ENCODE measurements around the gene NOTCH3.

The NOTCH3 gene

DNA sequence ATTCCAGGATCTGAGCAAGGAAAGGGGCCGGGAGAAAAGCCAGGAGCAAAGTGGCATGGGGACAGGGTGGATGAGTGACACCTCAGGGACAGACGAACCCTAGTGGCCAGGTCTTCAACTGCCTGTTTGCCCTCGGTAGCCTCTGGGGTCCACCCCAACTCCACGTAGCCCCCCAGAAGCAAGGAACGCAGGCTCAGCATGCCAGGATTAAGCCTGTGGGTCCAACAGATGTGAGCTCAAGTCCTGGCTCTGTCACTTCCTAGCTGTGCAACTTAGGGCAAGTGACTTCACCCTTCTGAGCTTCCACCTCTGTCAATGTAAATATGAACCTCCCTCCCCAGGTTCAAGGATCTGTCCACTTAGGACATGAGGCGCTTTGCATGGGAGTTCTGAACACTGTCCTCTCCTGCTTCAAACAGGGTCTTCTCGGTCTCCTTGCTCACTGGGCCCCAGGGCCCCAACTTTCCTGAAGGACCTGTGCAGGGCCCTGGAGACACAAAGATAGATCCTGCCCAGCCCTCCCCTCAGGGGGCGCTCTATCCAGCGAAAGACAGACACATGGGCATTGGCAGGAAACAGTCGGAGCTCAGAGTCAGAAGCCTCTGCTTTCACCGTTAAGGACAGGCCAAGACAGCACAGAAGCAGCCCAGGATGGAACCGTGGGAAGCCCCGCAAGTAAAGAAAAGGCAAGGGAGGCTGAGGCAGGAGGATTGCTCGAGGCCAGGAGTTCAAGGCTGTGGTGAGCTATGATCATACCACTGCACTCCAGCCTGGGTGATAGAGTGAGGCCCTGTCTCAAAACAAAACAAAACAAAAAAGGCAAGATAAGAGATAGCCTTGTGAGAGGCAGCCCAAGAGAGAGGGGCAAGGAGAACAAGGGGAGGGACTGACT lies 80.4 kb downstream of the NOTCH3 start:
- no peaks in the 10 kb centered on the region for H3K9me3 Mint-ChIP-seq
- no peak overlapping the region for H3K4me3 Mint-ChIP-seq
- no peaks in the 10 kb centered on the region for H3K27me3 Mint-ChIP-seq (ENCODE audit: low read depth)
- H3K27ac Mint-ChIP-seq: no peak overlapping the region
- peaks cover 11% of the 10 kb centered on the region for H3K4me1 Mint-ChIP-seq (ENCODE audit: low read depth)
- peaks cover 44% of the 10 kb centered on the region for H3K36me3 Mint-ChIP-seq (ENCODE audit: low read depth)

DNA sequence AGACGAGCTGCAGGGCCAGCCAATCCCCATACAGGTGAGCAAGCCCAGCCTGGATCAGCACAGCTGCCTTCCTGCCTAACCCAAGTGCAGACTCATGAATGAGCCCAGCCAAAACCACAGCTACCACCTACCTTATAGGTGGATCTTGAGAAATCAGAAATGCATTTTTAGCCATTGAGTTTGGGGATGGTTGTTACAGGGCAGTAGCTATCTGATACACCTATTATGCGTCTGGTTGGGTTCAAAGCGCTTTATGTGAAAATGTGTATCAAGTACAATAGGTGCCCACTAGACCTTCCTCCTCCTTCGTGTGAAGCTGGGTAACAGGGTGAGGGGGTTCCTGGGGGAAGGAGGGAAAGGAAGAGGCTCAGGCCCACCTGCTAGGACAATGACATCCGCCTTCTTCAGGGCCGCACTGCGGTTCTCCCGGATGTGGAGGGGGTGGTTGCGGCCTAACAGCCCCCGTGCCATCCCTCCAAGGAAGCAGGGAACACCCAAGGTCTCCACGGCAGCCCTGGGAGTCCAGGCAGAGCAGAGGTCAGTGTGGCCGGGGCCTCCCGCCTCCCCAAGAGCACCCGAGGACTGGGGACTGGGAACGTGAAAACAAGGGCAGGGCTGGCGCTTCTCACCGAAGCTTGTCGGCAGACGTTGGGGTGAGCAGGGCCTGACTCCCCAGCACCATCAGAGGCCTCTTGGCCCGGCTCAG lies 81.9 kb downstream of the NOTCH3 start:
- H3K36me3 Mint-ChIP-seq (ENCODE audit: low read depth): peaks cover 44% of the 10 kb centered on the region
- no peak overlapping the region for H3K27ac Mint-ChIP-seq
- H3K4me3 Mint-ChIP-seq: no peak overlapping the region
- H3K27me3 Mint-ChIP-seq (ENCODE audit: low read depth): no peaks in the 10 kb centered on the region
- H3K9me3 Mint-ChIP-seq: no peaks in the 10 kb centered on the region
- H3K4me1 Mint-ChIP-seq (ENCODE audit: low read depth): peaks cover 1% of the 10 kb centered on the region

DNA sequence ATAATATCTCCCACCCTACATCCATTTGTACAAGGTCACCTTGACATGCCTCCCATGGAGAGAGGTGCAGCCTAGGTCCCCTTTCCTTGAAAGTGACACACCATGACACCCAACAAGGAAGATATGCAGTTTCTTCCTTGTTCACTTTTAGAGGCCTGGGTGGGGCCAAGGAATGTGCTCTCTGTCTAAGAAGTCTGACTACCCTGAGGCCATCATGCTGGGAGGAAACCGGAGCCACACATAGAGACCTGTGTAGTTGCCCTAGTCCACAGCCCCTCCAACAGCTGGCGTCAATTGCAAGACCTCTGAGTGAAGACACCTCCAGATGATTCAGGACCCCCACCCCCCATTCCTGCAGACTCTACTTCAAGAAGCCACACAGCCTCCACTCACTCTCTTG lies 82.5 kb downstream of the NOTCH3 start:
- Mint-ChIP-seq H3K9me3 (no peaks in the 10 kb centered on the region), H3K27me3 (ENCODE audit: low read depth) (no peaks in the 10 kb centered on the region), H3K36me3 (ENCODE audit: low read depth) (peaks cover 44% of the 10 kb centered on the region), H3K4me1 (ENCODE audit: low read depth) (peaks cover 1% of the 10 kb centered on the region), H3K4me3 (no peak overlapping the region), H3K27ac (no peak overlapping the region)

DNA sequence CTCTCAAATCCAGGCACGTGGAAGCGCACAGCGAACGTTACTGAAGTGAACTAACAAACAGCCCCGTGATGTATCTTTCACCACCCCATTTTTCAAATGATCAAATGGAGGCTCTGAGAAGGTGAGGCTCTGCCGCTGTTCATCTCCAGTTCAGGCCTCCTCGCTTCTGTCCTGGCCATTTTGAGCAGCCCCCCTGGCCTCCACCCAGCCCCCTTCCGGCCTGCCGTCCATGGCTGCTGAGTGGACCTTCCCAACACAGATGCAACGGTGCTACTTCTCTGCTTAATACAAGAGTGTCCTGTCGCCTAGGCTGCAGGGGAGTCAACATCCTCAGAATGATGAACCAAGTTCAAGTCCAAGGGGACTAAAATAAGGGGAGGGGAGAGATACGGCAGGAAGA lies 83.9 kb downstream of the NOTCH3 start:
- H3K4me3 Mint-ChIP-seq: no peak overlapping the region
- H3K9me3 Mint-ChIP-seq: no peaks in the 10 kb centered on the region
- H3K27ac Mint-ChIP-seq: no peak overlapping the region
- no peaks in the 10 kb centered on the region for H3K27me3 Mint-ChIP-seq (ENCODE audit: low read depth)
- peaks cover 37% of the 10 kb centered on the region for H3K36me3 Mint-ChIP-seq (ENCODE audit: low read depth)
- H3K4me1 Mint-ChIP-seq (ENCODE audit: low read depth): peaks cover 1% of the 10 kb centered on the region

DNA sequence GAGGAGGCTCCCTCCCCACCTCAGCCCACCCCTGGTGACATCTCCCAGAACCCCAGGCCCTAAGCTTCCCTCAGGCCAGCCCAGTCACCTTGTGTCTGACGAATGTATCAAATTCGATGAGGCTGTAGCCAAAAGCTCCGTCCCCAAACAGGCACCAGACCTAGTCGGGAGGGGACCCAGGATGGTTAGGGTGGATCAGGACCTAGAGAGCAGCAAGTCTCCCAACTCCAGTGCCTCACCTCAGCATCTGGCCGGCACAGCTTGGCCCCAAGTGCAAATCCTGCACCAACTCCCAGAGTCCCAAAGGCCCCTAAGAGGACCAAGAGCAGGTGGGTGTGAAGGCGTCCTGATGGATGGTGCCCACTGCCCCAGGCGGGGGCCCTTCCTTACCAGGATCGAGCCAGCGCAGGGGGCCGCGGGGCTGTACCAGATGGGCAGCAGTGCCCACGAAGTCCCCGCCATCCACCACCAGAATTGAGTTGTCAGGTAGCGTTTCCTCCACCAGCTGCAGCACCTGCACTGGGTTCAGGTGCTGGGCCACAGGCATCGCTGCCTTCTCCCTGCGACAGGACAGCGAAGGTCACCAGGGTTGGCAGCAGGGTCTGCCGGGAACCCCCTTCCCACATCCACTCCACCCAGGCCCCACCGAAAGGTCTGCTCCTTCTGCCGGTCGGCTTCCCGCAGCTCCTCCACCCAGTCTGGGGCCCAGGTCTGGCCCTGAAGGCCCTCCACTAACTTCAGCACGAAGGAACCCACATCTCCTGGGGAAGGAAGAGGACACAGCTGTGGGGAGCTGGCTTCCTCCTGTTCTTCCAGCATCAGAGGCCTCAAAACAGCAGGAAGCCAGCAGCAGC lies 84.8 kb downstream of the NOTCH3 start:
- H3K36me3 Mint-ChIP-seq (ENCODE audit: low read depth): peaks cover 31% of the 10 kb centered on the region
- no peaks in the 10 kb centered on the region for H3K9me3 Mint-ChIP-seq
- no peak overlapping the region for H3K4me3 Mint-ChIP-seq
- no peaks in the 10 kb centered on the region for H3K27me3 Mint-ChIP-seq (ENCODE audit: low read depth)
- H3K27ac Mint-ChIP-seq: no peak overlapping the region
- no peaks in the 10 kb centered on the region for H3K4me1 Mint-ChIP-seq (ENCODE audit: low read depth)

DNA sequence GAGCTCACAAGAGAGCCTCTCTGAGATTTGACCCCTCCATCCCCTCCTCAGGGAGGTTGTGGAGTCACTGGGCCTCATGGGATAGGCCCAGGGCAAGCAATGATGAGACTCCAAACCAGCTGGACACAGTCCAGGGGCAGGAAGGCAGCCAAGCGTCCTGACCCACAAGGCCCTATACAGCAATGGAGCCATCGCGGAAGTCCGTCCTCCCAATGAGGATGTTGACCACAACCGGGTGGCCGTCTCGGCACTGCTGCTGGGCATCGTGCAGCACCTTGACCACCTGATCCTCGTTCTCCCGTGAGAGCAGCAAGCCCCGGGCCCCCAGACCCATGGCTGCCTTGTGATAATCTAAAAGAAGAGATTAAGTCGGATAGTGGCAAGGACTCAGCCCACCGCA lies 85.7 kb downstream of the NOTCH3 start:
- no peaks in the 10 kb centered on the region for H3K9me3 Mint-ChIP-seq
- peaks cover 24% of the 10 kb centered on the region for H3K36me3 Mint-ChIP-seq (ENCODE audit: low read depth)
- no peaks in the 10 kb centered on the region for H3K4me1 Mint-ChIP-seq (ENCODE audit: low read depth)
- H3K27ac Mint-ChIP-seq: no peak overlapping the region
- H3K27me3 Mint-ChIP-seq (ENCODE audit: low read depth): no peaks in the 10 kb centered on the region
- no peak overlapping the region for H3K4me3 Mint-ChIP-seq

DNA sequence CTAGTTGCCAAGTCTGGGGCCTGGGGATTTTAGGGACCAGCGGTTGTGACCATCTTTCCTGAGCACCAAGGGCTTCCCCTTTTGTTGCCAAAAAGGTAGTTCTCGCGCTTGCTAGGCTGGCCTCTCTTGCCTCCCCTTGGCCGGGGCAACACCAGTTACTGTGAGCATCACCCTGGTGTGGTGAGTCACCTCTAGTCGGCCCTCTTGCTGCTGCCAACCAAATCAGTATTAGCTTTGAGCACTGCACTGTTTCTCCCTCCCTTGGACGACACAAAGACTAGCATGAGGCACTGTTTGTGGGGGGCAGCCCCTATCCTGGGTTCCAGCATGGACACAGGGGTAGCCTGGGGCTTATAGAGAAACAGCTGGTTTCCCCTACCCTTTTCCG lies 86.6 kb downstream of the NOTCH3 start:
- Mint-ChIP-seq H3K36me3 (ENCODE audit: low read depth) (peaks cover 17% of the 10 kb centered on the region), H3K4me3 (no peak overlapping the region), H3K27ac (no peak overlapping the region), H3K27me3 (ENCODE audit: low read depth) (no peaks in the 10 kb centered on the region), H3K9me3 (no peaks in the 10 kb centered on the region), H3K4me1 (ENCODE audit: low read depth) (no peaks in the 10 kb centered on the region)

DNA sequence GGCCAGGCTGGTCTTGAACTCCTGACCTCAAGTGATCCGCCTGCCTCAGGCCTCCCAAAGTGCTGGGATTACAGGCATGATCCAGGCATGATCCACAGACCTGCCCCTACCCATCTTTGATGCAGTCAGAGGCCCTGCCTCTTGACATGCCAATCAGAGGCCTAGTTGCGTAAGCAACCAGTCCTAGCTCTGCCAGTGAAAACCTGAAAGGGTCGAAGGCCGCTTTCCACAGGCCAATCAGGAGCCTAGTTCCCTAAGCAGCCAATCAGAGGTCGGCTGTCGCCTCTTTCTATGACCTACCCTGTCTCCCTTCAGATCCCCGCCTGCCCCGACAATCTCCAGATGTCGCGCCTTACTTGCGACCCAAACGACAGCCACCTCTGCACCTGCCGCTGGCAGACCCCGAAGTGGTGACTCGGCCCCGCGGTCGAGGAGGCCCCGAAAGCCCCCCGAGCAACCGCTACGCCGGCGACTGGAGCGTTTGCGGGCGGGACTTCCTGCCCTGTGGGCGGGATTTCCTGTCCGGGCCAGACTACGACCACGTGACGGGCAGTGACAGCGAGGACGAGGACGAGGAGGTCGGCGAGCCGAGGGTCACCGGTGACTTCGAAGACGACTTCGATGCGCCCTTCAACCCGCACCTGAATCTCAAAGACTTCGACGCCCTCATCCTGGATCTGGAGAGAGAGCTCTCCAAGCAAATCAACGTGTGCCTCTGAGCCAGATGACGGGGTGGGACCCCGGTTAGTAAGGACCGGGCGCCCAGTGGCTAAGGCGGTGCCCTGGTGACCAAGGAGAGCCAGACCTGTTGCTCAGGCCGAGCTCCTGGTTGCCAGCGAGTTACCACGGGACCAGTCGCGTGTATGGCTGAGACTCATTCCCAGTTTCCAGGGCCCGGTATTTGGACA lies 87.3 kb downstream of the NOTCH3 start:
- Mint-ChIP-seq H3K27me3 (ENCODE audit: low read depth) (peaks cover 2% of the 10 kb centered on the region), H3K36me3 (ENCODE audit: low read depth) (peaks cover 11% of the 10 kb centered on the region), H3K4me1 (ENCODE audit: low read depth) (no peaks in the 10 kb centered on the region), H3K4me3 (no peak overlapping the region), H3K9me3 (no peaks in the 10 kb centered on the region), H3K27ac (no peak overlapping the region)

DNA sequence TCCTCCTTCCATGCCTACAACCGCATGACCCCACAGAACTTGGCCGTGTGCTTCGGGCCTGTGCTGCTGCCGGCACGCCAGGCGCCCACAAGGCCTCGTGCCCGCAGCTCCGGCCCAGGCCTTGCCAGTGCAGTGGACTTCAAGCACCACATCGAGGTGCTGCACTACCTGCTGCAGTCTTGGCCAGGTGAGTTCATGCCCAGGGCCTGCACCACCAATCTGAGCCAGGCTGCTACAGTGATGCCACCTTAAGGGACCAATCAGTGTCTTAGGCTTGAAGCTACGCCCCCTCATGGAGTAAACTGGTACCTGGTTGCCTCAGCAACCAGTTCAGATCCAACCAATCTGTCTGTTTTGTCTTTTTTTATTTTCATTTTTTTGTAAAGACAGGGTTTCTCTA lies 88.4 kb downstream of the NOTCH3 start:
- Mint-ChIP-seq H3K27me3 (ENCODE audit: low read depth) (peaks cover 10% of the 10 kb centered on the region), H3K4me1 (ENCODE audit: low read depth) (peaks cover 3% of the 10 kb centered on the region), H3K36me3 (ENCODE audit: low read depth) (peaks cover 4% of the 10 kb centered on the region), H3K27ac (no peak overlapping the region), H3K9me3 (no peaks in the 10 kb centered on the region), H3K4me3 (no peak overlapping the region)

DNA sequence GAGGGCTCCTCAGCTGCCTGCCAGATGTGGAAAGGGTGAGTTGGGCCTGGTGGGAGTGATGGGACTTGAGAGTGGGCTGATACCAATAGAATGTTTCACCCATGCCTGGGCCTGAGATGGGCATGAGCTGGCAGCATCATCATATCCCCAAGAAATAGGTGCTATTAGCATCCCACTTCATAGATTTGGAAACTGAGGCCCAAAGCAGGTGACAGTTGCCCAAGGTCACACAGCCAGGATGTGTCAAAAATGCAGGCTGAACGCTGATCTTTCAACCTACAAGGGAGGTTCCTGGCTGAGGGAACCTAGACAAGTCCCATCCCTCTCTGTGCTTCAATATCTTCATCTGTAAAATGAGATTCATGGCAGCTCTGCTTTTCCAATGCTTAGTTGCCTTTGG lies 89.0 kb downstream of the NOTCH3 start:
- no peak overlapping the region for H3K27ac Mint-ChIP-seq
- peaks cover 13% of the 10 kb centered on the region for H3K27me3 Mint-ChIP-seq (ENCODE audit: low read depth)
- no peak overlapping the region for H3K4me3 Mint-ChIP-seq
- H3K36me3 Mint-ChIP-seq (ENCODE audit: low read depth): peaks cover under 1% of the 10 kb centered on the region
- peaks cover 3% of the 10 kb centered on the region for H3K4me1 Mint-ChIP-seq (ENCODE audit: low read depth)
- H3K9me3 Mint-ChIP-seq: no peaks in the 10 kb centered on the region

DNA sequence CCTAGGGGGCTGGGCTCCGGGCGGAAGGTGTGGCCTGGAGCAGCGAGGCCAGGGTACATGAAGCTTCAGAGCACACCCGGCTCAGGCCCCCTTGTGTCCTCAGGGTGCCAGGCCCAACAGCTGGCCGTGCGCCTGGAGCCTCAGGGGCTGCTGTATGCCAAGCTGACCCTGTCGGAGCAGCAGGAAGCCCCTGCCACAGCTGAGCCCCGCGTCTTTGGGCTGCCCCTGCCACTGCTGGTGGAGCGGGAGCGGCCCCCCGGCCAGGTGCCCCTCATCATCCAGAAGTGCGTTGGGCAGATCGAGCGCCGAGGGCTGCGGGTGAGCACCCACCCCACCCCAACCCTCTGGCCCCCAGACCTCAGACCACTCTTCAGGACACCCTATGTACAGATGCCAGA lies 90.4 kb downstream of the NOTCH3 start:
- peaks cover 24% of the 10 kb centered on the region for H3K27me3 Mint-ChIP-seq (ENCODE audit: low read depth)
- no peak overlapping the region for H3K4me3 Mint-ChIP-seq
- no peak overlapping the region for H3K27ac Mint-ChIP-seq
- peaks cover 3% of the 10 kb centered on the region for H3K4me1 Mint-ChIP-seq (ENCODE audit: low read depth)
- no peaks in the 10 kb centered on the region for H3K9me3 Mint-ChIP-seq
- no peaks in the 10 kb centered on the region for H3K36me3 Mint-ChIP-seq (ENCODE audit: low read depth)

DNA sequence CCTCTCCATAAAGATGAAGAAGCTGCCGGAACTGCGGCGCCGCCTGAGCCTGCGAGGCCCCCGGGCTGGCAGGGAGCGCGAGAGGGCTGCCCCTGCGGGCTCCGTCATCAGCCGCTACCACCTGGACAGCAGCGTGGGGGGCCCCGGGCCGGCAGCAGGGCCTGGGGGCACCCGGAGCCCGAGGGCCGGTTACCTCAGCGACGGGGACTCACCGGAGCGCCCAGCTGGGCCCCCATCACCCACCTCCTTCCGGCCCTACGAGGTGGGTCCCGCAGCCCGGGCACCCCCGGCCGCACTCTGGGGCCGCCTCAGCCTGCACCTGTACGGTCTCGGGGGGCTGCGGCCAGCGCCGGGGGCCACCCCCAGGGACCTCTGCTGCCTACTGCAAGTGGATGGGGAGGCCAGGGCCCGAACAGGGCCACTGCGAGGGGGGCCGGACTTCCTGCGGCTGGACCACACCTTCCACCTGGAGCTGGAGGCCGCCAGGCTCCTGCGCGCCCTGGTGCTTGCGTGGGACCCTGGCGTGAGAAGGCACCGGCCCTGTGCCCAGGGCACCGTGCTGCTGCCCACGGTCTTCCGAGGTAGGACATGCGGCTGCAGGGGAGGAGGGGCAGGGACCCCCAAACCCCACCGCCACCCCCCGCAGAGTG lies 90.9 kb downstream of the NOTCH3 start:
- Mint-ChIP-seq H3K4me1 (ENCODE audit: low read depth) (peaks cover 3% of the 10 kb centered on the region), H3K27me3 (ENCODE audit: low read depth) (peaks cover 24% of the 10 kb centered on the region), H3K9me3 (peaks cover 4% of the 10 kb centered on the region), H3K4me3 (no peak overlapping the region), H3K36me3 (ENCODE audit: low read depth) (no peaks in the 10 kb centered on the region), H3K27ac (no peak overlapping the region)
